ENCODE results near the gene TBC1D19. TPM values are rescaled to one million over a fixed set of nuclear protein-coding genes. Genes with fewer than 3 reads are reported as not detected.

Gene TBC1D19
- total RNA-seq, 1 donor from 2014 or later, result 17.2 TPM

DNA sequence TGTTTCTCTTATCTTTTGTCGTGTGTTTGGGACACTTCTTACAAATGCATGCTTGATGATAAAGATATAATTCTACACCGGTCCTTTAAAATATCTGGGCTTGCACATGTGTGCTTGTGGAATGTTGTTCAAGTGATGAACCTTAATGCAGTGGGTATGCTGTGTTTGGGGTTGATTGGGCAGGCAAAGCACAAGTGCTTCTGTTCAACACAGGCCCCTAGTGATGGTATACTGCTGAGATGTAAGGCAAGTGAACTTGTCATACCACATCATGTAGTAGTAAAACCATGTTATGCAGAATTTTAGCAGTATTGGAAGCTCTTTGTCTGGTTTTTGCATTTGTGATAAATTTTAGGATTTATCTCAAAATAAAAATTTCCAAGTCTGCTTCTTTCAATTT, 23.9 kb downstream of the TBC1D19 start:
- TF ChIP-seq, protein P1, sequence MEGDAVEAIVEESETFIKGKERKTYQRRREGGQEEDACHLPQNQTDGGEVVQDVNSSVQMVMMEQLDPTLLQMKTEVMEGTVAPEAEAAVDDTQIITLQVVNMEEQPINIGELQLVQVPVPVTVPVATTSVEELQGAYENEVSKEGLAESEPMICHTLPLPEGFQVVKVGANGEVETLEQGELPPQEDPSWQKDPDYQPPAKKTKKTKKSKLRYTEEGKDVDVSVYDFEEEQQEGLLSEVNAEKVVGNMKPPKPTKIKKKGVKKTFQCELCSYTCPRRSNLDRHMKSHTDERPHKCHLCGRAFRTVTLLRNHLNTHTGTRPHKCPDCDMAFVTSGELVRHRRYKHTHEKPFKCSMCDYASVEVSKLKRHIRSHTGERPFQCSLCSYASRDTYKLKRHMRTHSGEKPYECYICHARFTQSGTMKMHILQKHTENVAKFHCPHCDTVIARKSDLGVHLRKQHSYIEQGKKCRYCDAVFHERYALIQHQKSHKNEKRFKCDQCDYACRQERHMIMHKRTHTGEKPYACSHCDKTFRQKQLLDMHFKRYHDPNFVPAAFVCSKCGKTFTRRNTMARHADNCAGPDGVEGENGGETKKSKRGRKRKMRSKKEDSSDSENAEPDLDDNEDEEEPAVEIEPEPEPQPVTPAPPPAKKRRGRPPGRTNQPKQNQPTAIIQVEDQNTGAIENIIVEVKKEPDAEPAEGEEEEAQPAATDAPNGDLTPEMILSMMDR (IDR thresholded peaks at IDR 0.05; ENCODE audit: insufficient read depth, low read length, poor library complexity, severe bottlenecking), result no peak
- no peak for DNase-seq (ENCODE audit: low read depth)
- no peaks in the 10 kb centered on the region for H3K36me3 ChIP-seq (ENCODE audit: control insufficient read depth, insufficient read depth, low read length)
- no peak overlapping the region for H3K4me3 ChIP-seq (ENCODE audit: low read depth, low read length)
- no peaks in the 10 kb centered on the region for H3K27me3 ChIP-seq (ENCODE audit: control insufficient read depth, insufficient read depth, low read length)

DNA sequence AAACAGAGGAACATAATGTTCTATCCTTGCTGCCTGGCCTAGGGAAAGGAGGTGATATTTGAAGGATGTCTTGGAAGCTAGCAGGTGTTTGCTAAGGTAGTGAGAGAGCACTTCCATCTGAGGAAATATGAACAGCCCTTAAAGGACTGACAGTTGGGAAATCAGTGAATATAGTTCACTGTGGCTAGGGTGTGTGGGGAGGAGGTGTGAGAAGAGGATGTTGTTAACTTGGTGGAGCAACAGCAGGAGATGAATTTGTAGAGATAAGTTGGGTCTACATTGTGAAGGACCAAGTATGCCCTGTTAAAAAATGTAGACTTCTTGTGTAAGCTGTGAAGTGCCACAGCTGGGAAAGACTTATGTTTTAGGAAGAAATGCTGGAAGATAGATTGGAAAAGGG, 25.5 kb downstream of the TBC1D19 start:
- Histone ChIP-seq H3K27me3 (ENCODE audit: control insufficient read depth, insufficient read depth, low read length) (no peaks in the 10 kb centered on the region), H3K4me3 (ENCODE audit: low read depth, low read length) (no peak overlapping the region), H3K36me3 (ENCODE audit: control insufficient read depth, insufficient read depth, low read length) (no peaks in the 10 kb centered on the region)
- DNase-seq (ENCODE audit: low read depth), result no peak
- TF ChIP-seq, protein P1 (IDR thresholded peaks at IDR 0.05; ENCODE audit: insufficient read depth, low read length, poor library complexity, severe bottlenecking), result no peak

DNA sequence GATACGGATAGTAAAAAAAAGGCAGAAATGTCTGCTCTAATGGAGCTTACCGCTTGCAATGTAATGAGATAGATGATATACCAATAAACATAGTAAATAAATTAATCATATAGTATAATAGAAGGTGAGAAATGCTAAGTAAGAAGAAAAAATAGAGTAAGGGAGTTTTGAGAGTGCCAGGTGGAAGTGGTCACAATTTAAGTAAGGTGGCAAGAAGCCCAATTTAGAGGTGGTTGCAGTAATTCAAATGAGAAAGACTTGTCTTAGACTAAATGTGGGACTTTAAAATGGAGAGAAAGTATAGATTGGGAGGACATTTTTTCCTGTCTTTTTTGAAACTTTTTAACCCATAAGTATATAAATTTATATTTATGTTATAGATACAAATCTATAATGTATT, 26.0 kb downstream of the TBC1D19 start:
- H3K36me3 ChIP-seq (ENCODE audit: control insufficient read depth, insufficient read depth, low read length), result no peaks in the 10 kb centered on the region
- no peaks in the 10 kb centered on the region for H3K27me3 ChIP-seq (ENCODE audit: control insufficient read depth, insufficient read depth, low read length)
- no peak for DNase-seq (ENCODE audit: low read depth)
- TF ChIP-seq, protein P1 (IDR thresholded peaks at IDR 0.05; ENCODE audit: insufficient read depth, low read length, poor library complexity, severe bottlenecking), result no peak
- H3K4me3 ChIP-seq (ENCODE audit: low read depth, low read length), result no peak overlapping the region

DNA sequence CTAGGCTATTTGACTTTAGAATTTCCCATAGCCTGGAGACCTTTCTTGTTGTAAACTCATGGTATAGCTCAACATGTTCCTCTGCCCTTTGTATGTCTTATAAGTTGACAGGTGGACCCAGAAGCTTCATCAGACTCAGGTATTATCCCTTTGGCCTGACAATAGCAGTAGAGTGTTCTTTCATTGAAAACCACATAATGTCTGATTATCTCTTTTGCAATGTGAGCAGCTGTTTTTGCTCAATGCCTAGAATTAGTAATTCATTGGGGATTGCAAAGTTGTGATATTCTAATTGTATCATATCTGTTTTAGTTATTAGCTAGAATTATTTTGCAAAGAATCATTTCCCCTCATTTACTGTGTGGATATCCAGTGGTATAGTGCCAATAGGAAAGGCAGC, 27.5 kb downstream of the TBC1D19 start:
- TF ChIP-seq, protein P1 (IDR thresholded peaks at IDR 0.05; ENCODE audit: insufficient read depth, low read length, poor library complexity, severe bottlenecking), result no peak
- Histone ChIP-seq H3K36me3 (ENCODE audit: control insufficient read depth, insufficient read depth, low read length) (no peaks in the 10 kb centered on the region), H3K4me3 (ENCODE audit: low read depth, low read length) (no peak overlapping the region), H3K27me3 (ENCODE audit: control insufficient read depth, insufficient read depth, low read length) (no peaks in the 10 kb centered on the region)
- DNase-seq (ENCODE audit: low read depth), result no peak

DNA sequence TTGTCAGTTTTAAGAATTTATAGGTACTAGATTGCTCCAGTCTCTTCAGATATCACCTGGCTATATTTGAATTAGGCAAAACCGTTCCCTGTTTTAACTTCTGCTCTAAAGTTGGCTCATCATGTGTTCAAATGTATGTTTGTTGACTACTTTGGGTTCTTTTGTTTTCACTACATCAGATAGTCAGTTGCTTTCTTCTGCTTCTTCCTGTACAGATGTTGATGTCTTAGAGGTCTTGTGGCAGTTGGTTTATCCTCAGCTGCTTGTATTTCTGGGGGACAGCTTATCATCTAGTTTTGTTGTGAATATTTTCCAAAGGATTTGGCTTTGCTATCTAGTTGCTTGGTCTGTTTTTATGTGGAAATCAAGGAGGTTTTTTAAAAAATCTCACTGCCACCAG, 28.0 kb downstream of the TBC1D19 start:
- Histone ChIP-seq H3K27me3 (ENCODE audit: control insufficient read depth, insufficient read depth, low read length) (no peaks in the 10 kb centered on the region), H3K4me3 (ENCODE audit: low read depth, low read length) (no peak overlapping the region), H3K36me3 (ENCODE audit: control insufficient read depth, insufficient read depth, low read length) (no peaks in the 10 kb centered on the region)
- TF ChIP-seq, protein P1 (IDR thresholded peaks at IDR 0.05; ENCODE audit: insufficient read depth, low read length, poor library complexity, severe bottlenecking), result no peak
- no peak for DNase-seq (ENCODE audit: low read depth)

DNA sequence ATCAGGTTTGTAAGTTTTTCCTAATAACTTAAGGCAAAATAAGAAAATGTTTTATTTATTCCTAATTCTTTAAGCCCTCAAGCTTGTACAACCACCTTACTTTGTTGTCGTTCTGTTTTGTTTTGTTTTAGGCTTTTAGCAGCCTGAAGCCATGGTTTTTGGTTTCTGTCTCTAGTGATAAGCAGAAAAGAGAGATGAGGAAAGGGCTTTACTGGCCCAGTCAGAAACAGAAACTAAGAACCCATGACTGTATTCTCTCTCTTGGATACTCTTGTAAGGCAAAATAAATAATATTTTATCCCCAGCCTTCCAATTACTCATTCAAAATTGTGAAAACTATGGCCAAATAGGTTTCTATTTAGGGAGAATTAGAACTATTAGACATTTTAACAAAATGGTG, 29.4 kb downstream of the TBC1D19 start:
- Histone ChIP-seq H3K36me3 (ENCODE audit: control insufficient read depth, insufficient read depth, low read length) (no peaks in the 10 kb centered on the region), H3K27me3 (ENCODE audit: control insufficient read depth, insufficient read depth, low read length) (no peaks in the 10 kb centered on the region), H3K4me3 (ENCODE audit: low read depth, low read length) (no peak overlapping the region)
- TF ChIP-seq, protein P1 (IDR thresholded peaks at IDR 0.05; ENCODE audit: insufficient read depth, low read length, poor library complexity, severe bottlenecking), result no peak
- DNase-seq (ENCODE audit: low read depth), result no peak
